ENCODE results near the gene OOSP3.

GRCh38 chr11:59891781-59892181 lies 13.2 kb downstream of the OOSP3 start:
- TF ChIP-seq CTCF (conservative IDR thresholded peaks at IDR 0.05; ENCODE audit: low read length) (no peak), EZH2phosphoT487 (IDR thresholded peaks at IDR 0.05; ENCODE audit: borderline replicate concordance) (no peak)

Data from Loucy (cell line).